Left renal pelvis (tissue), 4 donors: Measurements from ENCODE around the gene APOC3. TPM values are rescaled to one million over a fixed set of nuclear protein-coding genes. Genes with fewer than 3 reads are reported as not detected.
"Not testable (repeated sequence)": the region's sequence is repeated elsewhere in the genome, so short reads cannot be mapped to it uniquely, and the experiment has no call there.

Experiments used
- DNase-seq, 4 donors: peaks; one replicate each; pipeline ENCODE4 v3.0.0-alpha.2; 2013; ENCODE audit warnings: low read depth in 4 of 4, low spot score in 3 of 4
- polyA plus RNA-seq, 4 donors: library from polyadenylated mRNA; unstranded; fragments of 120-200 nt; gene quantifications; one replicate each; pipeline ENCODE4 v1.2.1, GENCODE V29; 2013; ENCODE audit not compliant: insufficient read length in 4 of 4

The APOC3 gene
- polyA plus RNA-seq, 4 donors: 3.2 to 13.7 (median 9.4) TPM

DNA sequence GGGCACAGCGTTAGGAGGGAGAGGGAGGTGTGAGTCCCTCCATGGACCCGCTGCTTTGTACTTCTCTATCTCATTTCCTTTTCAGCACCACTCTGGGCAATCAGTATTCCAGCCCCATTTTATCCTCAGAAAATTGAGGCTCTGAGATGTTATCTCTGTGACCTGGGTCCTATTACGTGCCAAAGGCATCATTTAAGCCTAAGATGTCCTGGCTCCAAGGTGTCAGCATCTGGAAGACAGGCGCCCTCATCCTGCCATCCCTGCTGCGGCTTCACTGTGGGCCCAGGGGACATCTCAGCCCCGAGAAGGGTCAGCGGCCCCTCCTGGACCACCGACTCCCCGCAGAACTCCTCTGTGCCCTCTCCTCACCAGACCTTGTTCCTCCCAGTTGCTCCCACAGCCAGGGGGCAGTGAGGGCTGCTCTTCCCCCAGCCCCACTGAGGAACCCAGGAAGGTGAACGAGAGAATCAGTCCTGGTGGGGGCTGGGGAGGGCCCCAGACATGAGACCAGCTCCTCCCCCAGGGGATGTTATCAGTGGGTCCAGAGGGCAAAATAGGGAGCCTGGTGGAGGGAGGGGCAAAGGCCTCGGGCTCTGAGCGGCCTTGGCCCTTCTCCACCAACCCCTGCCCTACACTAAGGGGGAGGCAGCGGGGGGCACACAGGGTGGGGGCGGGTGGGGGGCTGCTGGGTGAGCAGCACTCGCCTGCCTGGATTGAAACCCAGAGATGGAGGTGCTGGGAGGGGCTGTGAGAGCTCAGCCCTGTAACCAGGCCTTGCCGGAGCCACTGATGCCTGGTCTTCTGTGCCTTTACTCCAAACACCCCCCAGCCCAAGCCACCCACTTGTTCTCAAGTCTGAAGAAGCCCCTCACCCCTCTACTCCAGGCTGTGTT lies 829 bp upstream of the APOC3 start:
- DNase-seq: no peak

GRCh38 chr11:116830184-116830912 lies 641 bp downstream of the APOC3 start:
- no peak for DNase-seq

- no peak for DNase-seq
Observed at GRCh38 chr11:116831790-116832349, 2.2 kb downstream of the APOC3 start.

- DNase-seq: no peak
Observed at GRCh38 chr11:116832350-116833290, 2.9 kb downstream of the APOC3 start.

GRCh38 chr11:116833491-116833815 lies 3.7 kb downstream of the APOC3 start:
- no peak for DNase-seq

DNA sequence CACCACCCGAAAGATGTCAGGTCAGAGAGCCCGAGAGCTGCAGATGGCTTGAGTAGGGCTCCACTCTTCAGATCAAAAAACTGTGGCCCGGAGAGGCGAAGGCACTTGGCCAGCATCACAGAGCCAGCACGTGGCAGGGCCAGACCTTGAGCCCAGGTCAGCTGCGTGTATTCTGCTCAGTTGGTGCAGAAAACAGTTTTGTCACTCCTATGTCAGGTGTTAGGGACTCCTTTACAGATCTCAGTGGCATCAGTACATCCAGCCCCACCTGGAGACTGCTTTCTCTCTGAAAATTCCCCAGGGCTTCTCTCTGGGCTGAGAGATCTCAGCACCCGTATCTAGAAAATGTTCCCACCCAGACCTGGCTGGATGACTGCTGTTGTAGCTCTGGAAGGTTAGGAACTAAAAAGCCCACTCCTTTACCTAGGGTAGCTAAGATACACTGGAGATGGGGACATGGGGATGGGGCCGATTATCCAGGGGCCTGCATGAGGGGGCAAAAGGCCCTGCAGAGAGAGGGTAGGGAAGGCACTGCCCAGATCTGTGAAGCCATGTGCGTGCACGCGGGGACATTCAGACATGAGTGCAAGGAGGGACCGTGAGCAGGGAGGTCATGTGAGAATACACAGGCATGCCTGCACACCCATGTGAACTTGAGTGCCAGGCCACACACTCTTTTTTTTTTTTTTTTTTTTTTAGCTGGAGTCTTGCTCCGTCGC lies 4.3 kb downstream of the APOC3 start:
- DNase-seq: no peak

DNA sequence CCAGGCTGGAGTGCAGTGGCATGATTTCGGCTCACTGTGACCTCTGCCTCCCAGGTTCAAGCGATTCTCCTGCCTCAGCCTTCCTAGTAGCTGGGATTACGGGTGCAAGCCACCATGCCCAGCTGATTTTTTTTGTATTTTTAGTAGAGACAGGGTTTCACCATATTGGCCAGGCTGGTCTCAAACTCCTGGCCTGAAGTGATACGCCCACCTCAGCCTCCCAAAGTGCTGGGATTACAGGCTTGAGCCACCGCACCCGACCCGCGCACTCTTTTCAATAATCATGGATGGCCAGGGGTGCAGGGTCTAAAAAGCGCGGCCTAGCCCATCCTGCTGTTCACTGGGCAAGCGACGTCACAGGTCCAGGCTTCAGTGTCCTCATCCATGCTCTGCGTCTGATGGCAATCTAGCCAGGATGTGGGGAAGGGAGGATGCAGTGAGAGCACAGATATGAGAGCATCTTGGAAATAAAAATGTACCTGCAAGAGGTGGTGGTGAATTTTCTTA lies 4.9 kb downstream of the APOC3 start:
- not testable (repeated sequence) for DNase-seq

- DNase-seq: no peak
Observed at GRCh38 chr11:116835042-116835772, 5.5 kb downstream of the APOC3 start.

DNA sequence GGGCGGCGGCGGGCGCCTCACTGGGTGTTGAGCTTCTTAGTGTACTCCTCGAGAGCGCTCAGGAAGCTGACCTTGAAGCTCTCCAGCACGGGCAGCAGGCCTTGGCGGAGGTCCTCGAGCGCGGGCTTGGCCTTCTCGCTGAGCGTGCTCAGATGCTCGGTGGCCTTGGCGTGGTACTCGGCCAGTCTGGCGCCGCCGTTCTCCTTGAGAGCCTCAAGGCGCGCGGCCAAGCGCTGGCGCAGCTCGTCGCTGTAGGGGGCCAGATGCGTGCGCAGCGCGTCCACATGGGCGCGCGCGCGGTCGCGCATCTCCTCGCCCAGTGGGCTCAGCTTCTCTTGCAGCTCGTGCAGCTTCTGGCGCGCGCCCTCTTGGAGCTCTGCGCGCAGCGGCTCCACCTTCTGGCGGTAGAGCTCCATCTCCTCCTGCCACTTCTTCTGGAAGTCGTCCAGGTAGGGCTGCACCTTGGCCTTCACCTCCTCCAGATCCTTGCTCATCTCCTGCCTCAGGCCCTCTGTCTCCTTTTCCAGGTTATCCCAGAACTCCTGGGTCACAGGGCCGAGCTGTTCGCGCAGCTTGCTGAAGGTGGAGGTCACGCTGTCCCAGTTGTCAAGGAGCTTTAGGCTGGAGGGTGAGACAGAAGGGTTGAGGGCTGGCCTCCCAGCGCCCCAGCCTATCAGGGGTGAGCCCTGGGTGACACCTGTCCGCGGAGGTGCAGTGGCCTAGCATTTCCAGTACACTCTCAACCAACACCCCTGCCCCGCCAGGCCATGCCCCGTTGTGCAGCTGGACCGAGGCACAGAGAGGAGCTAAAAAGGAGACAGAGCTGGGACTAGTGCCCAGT lies 6.3 kb downstream of the APOC3 start:
- DNase-seq: peak; percentile 82 to 86 (median 86)

- no peak for DNase-seq
Observed at GRCh38 chr11:116836632-116836991, 6.9 kb downstream of the APOC3 start.

- DNase-seq: peak in 2 of 4 donors; percentile 12 to 32
Observed at GRCh38 chr11:116837231-116838091, 7.8 kb downstream of the APOC3 start, which contains the start of gene APOA1. Gene APOA1 (minus strand): TSS chr11:116837622. CDS start chr11:116837387, 235 bp downstream.

DNA sequence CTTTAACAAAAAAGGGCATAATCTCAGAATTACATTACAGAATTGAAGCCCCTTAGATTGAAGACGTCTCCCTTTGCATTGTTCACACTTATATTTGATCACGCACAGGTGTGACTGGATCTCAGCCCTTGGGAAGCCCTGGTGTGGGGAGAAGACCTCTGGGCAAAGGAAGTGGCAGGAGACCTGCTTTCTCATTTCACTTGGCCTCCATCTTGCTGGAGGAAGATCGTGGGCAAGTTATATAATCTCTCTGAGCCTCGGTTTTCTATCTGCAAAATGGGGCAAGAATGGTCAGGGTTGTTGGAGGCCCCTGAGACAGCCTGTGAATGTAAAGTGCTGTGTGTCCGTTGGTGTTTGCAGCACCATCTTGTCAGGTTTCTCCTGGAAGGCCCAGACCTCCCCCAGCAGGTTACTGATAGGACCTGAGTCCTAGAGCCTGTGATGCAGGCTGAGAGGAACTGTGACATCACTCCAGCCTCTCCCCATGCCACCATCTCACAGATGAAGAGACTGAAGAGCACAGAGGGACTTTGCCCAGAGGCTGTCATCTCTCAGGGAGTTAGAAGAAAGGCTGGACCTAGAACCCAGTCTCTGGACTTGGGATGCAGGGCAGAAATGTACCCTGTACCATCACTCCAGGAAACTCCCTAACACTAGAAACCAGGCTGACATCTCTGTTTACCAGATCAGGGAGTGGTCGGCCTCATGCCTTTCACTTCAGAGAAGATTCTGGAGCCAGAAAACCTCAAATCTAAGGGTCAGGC lies 8.8 kb downstream of the APOC3 start:
- DNase-seq: no peak

DNA sequence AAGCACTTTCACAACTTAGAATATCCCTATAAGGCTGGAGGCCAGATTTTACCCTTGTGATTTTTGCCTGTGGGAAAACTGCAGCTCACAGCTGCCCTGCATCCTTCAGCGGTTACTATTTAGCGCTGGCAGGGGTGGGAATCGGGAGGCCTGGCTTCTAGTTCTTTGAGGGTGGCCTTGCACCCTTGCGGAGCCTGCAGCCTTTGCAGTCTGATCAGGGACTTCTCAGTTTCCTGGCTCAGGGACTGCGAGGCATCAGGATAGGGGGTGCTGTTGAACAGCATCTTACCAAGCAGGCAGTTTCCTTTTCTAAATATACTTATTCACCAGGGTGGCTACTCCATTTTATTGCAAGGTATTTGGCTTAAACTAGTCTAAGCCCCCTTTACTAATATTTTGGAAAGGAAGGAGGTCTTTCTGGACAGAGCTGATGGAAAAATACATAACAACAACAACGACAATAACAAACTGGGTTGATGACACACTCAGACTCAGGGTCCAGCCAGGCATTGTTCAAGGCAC lies 10.6 kb downstream of the APOC3 start:
- no peak for DNase-seq

- no peak for DNase-seq
Observed at GRCh38 chr11:116840746-116841296, 11.1 kb downstream of the APOC3 start.

DNA sequence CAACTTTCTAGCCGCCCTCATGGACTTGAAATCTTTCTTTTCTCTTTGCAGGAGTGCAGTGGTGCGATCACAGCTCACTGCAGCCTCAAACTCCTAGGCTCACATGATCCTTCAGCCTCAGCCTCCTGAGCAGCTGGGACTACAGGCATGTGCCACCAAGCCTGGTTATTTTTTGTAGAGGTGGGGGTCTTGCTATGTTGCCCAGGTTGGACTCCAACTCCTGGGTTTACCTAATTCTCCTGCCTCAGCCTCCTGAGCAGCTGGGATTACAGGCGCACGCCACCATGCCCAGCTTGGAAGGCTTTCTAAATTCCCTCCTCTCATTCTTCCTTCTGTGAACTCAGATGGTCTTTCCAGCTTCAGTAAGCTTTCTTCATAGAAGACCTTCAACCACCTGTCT lies 12.4 kb downstream of the APOC3 start:
- DNase-seq: no peak

DNA sequence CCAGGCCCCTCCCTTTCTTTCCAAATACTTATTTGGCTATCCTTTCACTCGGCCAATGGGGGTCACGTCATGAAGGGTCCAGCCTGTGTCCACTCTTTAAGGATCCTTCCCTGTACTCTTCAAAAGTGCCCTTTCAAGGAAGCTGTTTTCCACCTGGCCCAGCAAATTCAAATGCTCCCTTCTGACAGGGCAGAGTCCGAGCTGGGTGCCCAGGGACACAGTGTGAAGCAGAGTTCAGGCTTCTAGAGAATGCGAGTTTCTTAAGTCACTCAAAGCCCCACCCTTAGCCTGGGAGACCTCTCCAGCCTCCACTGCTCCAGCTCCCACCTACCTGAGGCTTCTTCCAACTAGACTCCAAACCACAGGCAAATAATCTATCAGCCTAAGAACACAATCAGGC lies 13.2 kb downstream of the APOC3 start:
- DNase-seq: no peak
